Activated CD8-positive, alpha-beta memory T cell treated with anti-CD3 and anti-CD28 coated beads, Interleukin-2, amount 10 ng/mL, durations not matched to agents 7 days and 5 days (primary cell): ENCODE results near the gene CNNM4. TPM values are rescaled to one million over a fixed set of nuclear protein-coding genes. Genes with fewer than 3 reads are reported as not detected.

Experiments
- ATAC-seq: fragments of 150-1000 bp; cut with Tn5 transposase; one replicate; pipeline ENCODE4 v1.10.0; 2021; ENCODE audit warnings: moderate library complexity
- CTCF ChIA-PET: fragments of 350-600 bp; sonication (Branson Sonifier 250); formaldehyde crosslinking; loops from one replicate; lab custom pipeline; 2021; ENCODE audit warnings: antibody characterized with exemption; lab: Charles Lee
- DNase-seq: peaks from one replicate; pipeline ENCODE4 v3.0.0-alpha.2; 2020
- H3K27ac Mint-ChIP-seq: one replicate; pipeline ENCODE4 v1.8.0; 2021; ENCODE audit warnings: mild to moderate bottlenecking, mixed read lengths
- H3K27me3 Mint-ChIP-seq: one replicate; pipeline ENCODE4 v1.8.0; 2021; ENCODE audit warnings: mixed read lengths
- H3K36me3 Mint-ChIP-seq: one replicate; pipeline ENCODE4 v1.8.0; 2021; ENCODE audit warnings: mild to moderate bottlenecking, mixed read lengths
- H3K4me1 Mint-ChIP-seq: one replicate; pipeline ENCODE4 v1.8.0; 2021; ENCODE audit warnings: mixed read lengths
- H3K4me3 Mint-ChIP-seq: one replicate; pipeline ENCODE4 v1.8.0; 2021; ENCODE audit warnings: mild to moderate bottlenecking, moderate library complexity, mixed read lengths
- H3K9me3 Mint-ChIP-seq: one replicate; pipeline ENCODE4 v1.8.0; 2022; ENCODE audit warnings: low read depth, mixed read lengths
- total RNA-seq, 2 experiments: library from RNA; stranded (reverse); gene quantifications; one replicate each; pipeline ENCODE4 v1.2.3, GENCODE V29; 2021

The CNNM4 gene
- total RNA-seq, 2 experiments from 2014 or later, result 7.6 to 7.9 TPM

DNA sequence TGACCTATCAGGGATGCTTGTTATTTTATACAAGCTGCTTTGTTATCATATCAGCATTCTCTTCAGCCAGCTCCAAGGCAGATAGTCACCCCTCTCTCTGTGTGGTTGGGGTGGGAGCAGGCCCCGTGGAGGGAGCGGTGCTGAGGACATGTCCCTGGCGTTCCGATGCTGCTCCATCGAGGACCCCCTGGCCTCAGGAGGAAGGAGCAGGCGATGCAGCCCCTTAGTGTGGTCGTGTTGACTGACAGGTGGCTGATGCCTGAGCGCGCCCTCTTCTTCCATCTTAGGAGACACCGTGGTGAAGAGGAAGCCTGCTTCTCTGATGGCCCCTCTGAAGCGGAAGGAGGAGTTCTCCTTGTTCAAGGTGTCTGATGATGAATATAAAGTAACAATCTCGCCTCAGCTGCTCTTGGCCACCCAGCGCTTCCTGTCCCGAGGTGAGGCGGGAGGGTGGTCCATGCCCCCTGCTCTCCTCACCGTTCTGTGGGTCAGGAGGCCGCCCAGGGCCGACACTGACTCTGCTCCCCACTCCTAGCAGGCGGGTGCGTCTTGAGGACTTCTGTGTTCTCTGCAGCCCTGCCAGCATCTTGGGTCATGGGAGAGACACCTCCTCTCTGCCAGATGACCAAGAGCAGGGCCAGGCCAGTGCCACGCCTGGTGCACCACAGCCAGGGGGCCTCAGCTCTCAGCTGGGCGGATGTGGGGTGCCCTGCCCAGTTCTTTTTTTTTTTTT, 66.0 kb downstream of the CNNM4 start:
- ATAC-seq (no peak), DNase-seq (no peak)
- Mint-ChIP-seq H3K4me3 (no peak overlapping the region), H3K4me1 (no peaks in the 10 kb centered on the region), H3K27ac (no peak overlapping the region), H3K27me3 (no peaks in the 10 kb centered on the region), H3K36me3 (peaks cover 15% of the 10 kb centered on the region), H3K9me3 (no peaks in the 10 kb centered on the region)
- CTCF ChIA-PET, result no interaction called here

- Mint-ChIP-seq H3K27me3 (no peaks in the 10 kb centered on the region), H3K9me3 (no peaks in the 10 kb centered on the region), H3K36me3 (peaks cover 19% of the 10 kb centered on the region), H3K4me1 (no peaks in the 10 kb centered on the region), H3K4me3 (no peak overlapping the region), H3K27ac (no peak overlapping the region)
- DNase-seq, result no peak
- ATAC-seq, result no peak
- CTCF ChIA-PET, result interaction anchor here (1.5 kb wide), 1 partner anchor 123 kb away, joined by 4 read pairs; no protein-coding TSS in a partner anchor
Measured at GRCh38 chr2:96828436-96828835, 67.7 kb downstream of the CNNM4 start.

GRCh38 chr2:96828874-96829273, 68.2 kb downstream of the CNNM4 start:
- ATAC-seq (no peak), DNase-seq (no peak)
- H3K4me3 Mint-ChIP-seq, result no peak overlapping the region
- CTCF ChIA-PET, result interaction anchor here (1.5 kb wide), 1 partner anchor 122 kb away, joined by 4 read pairs; no protein-coding TSS in a partner anchor
- H3K4me1 Mint-ChIP-seq, result no peaks in the 10 kb centered on the region
- H3K27ac Mint-ChIP-seq, result no peak overlapping the region
- H3K9me3 Mint-ChIP-seq, result no peaks in the 10 kb centered on the region
- H3K27me3 Mint-ChIP-seq, result no peaks in the 10 kb centered on the region
- H3K36me3 Mint-ChIP-seq, result peaks cover 21% of the 10 kb centered on the region

DNA sequence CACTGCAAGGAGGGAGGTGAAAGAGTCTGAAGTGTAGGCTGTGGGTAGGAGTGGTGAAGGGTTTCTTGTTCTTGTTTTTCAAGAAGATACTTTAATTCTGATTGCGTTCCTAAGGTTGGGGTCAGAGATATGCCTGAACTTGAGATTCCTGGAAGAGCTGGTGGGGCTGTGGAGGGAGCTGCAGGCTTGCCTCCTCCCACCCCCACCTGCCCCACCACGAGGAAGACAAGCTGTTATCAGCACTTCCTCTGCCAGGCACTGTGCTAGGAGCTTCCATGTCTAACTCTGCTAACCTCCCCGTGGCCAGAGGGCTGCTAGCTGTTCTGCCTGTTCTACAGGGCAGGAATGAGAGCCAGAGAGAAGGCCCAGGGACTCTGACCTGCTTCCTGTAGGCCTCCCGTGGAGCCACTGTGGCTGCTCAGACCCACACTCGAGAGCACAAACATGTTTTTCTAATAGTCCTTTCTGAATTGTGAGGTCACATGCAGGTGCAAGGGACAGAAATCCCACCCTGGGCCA, 69.4 kb downstream of the CNNM4 start:
- Mint-ChIP-seq H3K27me3 (no peaks in the 10 kb centered on the region), H3K9me3 (no peaks in the 10 kb centered on the region), H3K36me3 (peaks cover 25% of the 10 kb centered on the region), H3K27ac (peak overlapping the region; percentile 30), H3K4me1 (no peaks in the 10 kb centered on the region), H3K4me3 (no peak overlapping the region)
- DNase-seq (no peak), ATAC-seq (no peak)
- CTCF ChIA-PET, result no interaction called here

- no peak overlapping the region for H3K27ac Mint-ChIP-seq
Measured at GRCh38 chr2:96831679-96832078, 71.0 kb downstream of the CNNM4 start.

GRCh38 chr2:96832408-96832753, 71.7 kb downstream of the CNNM4 start:
- Mint-ChIP-seq H3K9me3 (no peaks in the 10 kb centered on the region), H3K27me3 (no peaks in the 10 kb centered on the region), H3K4me3 (no peak overlapping the region), H3K36me3 (peaks cover 28% of the 10 kb centered on the region), H3K27ac (no peak overlapping the region), H3K4me1 (no peaks in the 10 kb centered on the region)
- ATAC-seq, result no peak
- no peak for DNase-seq
- CTCF ChIA-PET, result interaction anchor here (0.6 kb wide), 1 partner anchor 559 kb away, joined by 3 read pairs; no protein-coding TSS in a partner anchor

More at GRCh38 chr2:96831679-96832078, 71.0 kb downstream of the CNNM4 start:
- no peaks in the 10 kb centered on the region for H3K9me3 Mint-ChIP-seq
- DNase-seq, result no peak
- no peak overlapping the region for H3K4me3 Mint-ChIP-seq
- CTCF ChIA-PET, result no interaction called here
- no peak for ATAC-seq
- H3K36me3 Mint-ChIP-seq, result peaks cover 27% of the 10 kb centered on the region
- no peaks in the 10 kb centered on the region for H3K27me3 Mint-ChIP-seq
- no peaks in the 10 kb centered on the region for H3K4me1 Mint-ChIP-seq

DNA sequence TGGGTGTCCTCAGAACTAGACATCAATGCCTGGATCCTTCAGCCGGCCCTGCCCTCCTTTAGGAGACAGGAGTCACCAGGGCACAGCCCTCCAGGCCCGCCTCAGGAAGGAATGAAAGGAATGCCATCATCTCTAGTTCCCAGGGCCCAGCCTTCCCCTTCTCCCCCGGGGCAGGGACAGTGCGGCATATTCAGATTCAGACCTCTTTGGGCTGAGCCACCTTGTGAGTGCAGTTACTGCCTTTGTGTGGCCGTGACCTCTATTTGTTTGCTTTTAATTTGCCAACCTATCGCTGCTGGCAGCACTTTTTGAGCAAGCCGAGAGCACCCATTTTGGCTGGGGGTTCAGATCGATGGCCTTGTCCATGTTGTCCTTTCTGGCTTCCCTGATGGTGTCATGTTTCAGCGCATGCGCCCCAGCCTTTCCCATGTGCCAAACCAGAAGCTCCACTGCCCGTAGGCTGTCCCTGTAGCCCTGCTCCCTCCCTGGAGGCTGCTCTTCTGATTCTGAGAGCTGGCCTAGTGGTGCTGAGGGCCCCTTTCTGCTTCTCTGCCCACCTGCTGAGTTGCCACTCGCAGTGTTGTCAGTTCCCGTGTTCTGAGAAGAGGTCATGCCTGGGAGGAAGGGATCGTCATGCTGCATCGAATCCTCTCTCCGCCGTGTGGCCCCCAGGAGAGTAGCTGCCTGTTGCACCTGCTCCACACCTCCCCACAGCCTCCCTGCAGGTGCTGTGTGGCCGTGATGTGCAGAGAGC, 72.2 kb downstream of the CNNM4 start:
- Mint-ChIP-seq H3K27me3 (no peaks in the 10 kb centered on the region), H3K4me1 (no peaks in the 10 kb centered on the region), H3K27ac (no peak overlapping the region), H3K4me3 (no peak overlapping the region), H3K36me3 (peaks cover 27% of the 10 kb centered on the region), H3K9me3 (no peaks in the 10 kb centered on the region)
- no peak for ATAC-seq
- CTCF ChIA-PET, result interaction anchor here (0.6 kb wide), 1 partner anchor 559 kb away, joined by 3 read pairs; no protein-coding TSS in a partner anchor
- no peak for DNase-seq

- H3K36me3 Mint-ChIP-seq, result peaks cover 21% of the 10 kb centered on the region
- CTCF ChIA-PET, result no interaction called here
- no peak for ATAC-seq
- peaks cover 16% of the 10 kb centered on the region for H3K4me1 Mint-ChIP-seq
- no peak overlapping the region for H3K4me3 Mint-ChIP-seq
- no peak for DNase-seq
- H3K9me3 Mint-ChIP-seq, result no peaks in the 10 kb centered on the region
- H3K27ac Mint-ChIP-seq, result no peak overlapping the region
- no peaks in the 10 kb centered on the region for H3K27me3 Mint-ChIP-seq
Measured at GRCh38 chr2:96835830-96836229, 75.1 kb downstream of the CNNM4 start.

GRCh38 chr2:96837575-96837974, 76.9 kb downstream of the CNNM4 start:
- H3K9me3 Mint-ChIP-seq, result no peaks in the 10 kb centered on the region
- no peak overlapping the region for H3K4me3 Mint-ChIP-seq
- H3K4me1 Mint-ChIP-seq, result peaks cover 18% of the 10 kb centered on the region
- H3K27me3 Mint-ChIP-seq, result no peaks in the 10 kb centered on the region
- H3K27ac Mint-ChIP-seq, result no peak overlapping the region
- CTCF ChIA-PET, result interaction anchor here (0.6 kb wide), 1 partner anchor 33 kb away, joined by 3 read pairs; no protein-coding TSS in a partner anchor
- no peak for DNase-seq
- ATAC-seq, result no peak
- H3K36me3 Mint-ChIP-seq, result peaks cover 19% of the 10 kb centered on the region

DNA sequence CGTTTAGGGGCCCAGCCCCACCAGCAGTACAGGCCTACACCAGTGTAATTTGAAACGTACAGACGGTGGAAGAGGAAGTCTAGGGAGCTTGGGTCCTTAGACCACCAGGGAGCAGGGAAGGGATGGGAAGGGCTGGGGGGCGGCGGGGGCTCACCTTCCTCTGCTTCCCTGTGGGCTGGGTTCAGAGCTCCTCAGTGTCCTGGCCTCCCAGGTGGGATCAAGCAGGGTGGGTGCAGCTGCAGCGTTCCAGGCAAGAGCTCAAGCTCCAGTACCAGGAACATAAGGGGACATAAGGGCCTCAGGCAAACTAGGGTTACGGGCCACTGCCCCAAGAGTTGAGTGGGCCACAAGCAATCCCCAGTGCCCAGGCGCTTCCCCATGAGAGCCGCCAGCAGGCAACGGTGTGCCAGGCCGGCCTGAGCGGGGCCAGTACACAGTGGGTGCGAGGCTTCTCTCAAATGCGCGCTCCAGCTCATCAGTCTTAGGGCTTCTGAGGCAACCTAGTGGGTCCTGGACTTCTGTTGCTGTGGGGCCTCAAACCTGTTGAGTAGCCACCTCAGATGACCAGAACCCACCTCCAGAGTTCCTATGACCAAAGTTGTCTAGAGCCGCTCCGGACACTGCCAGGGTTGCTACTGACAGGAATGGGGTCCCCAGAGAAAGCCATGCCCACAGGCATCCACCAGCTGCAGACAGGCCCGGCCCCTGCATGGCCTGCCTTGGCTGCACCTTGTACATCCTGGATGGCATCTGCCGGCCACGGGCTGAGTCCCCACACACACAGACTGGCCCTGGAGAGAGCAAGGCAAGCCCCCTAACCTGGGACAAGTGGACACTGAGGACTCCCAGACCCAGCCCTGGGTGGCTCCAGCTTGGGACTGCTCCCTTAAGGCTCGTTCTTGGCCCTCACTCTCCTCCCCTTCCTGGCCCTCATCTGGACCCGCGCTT, 77.9 kb downstream of the CNNM4 start:
- Mint-ChIP-seq H3K36me3 (peaks cover 15% of the 10 kb centered on the region), H3K27me3 (no peaks in the 10 kb centered on the region), H3K4me3 (no peak overlapping the region), H3K9me3 (no peaks in the 10 kb centered on the region), H3K4me1 (peaks cover 22% of the 10 kb centered on the region), H3K27ac (peak overlapping the region; percentile 81)
- CTCF ChIA-PET, result interaction anchor here (2.4 kb wide), 1 partner anchor 19 kb away, joined by 15 read pairs; the partner anchor contains the start of gene ANKRD39
- ATAC-seq (no peak), DNase-seq (no peak)

DNA sequence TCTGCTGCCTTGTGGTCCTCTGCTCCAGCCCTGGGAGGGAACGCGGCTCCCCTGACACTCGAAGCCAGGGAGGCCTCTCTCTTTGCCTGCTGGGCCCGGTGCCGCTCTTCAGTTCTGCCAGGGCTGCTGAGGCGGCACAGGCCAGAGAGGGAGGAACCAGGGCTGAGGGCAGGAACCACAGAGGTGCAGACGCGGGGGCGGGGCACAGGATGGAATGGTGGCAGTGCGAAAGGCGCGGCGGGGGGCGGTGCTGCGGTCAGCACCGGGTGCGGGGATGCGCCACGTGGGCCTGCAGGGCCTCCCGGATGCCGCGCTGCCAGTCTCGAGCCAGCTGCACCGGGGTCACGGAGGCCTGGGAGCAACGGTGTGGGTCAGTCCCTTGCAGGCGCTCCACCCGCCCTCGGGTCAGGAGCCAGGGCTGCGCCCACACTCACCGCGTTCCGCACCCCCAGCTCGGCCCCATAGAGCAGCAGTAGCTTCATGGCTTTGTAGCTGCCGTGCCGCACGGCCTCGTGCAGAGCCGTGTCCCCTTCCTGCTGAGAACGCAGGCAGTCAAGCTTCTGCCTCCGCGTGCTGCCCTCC, 78.7 kb downstream of the CNNM4 start:
- DNase-seq (peak; percentile 88), ATAC-seq (peak; percentile 91)
- H3K4me3 Mint-ChIP-seq, result no peak overlapping the region
- CTCF ChIA-PET, result interaction anchor here (0.7 to 2.4 kb wide), 4 partner anchors 18 to 117 kb away, joined by 3 to 15 read pairs (median 3); partner anchors contain the start of gene ANKRD39
- H3K27ac Mint-ChIP-seq, result peak overlapping the region; percentile 81
- peaks cover 22% of the 10 kb centered on the region for H3K4me1 Mint-ChIP-seq
- H3K27me3 Mint-ChIP-seq, result no peaks in the 10 kb centered on the region
- H3K36me3 Mint-ChIP-seq, result peaks cover 15% of the 10 kb centered on the region
- no peaks in the 10 kb centered on the region for H3K9me3 Mint-ChIP-seq
